H1 (cell line): ENCODE measurements around the gene DNMT3L. TPM values are rescaled to one million over a fixed set of nuclear protein-coding genes. Genes with fewer than 3 reads are reported as not detected.
A peak's percentile ranks its signal among the peaks of the same experiment; 100 is the strongest.

ENCODE experiments used
- CTCF ChIA-PET: fragments of 300-600 bp; sonication (Branson Sonifier 250); formaldehyde crosslinking; loops from one replicate; lab custom pipeline; 2021; ENCODE audit not compliant: partially characterized antibody; lab: Charles Lee
- POLR2A ChIA-PET: fragments of 300-600 bp; sonication (Branson Sonifier 250); formaldehyde crosslinking; loops from one replicate; lab custom pipeline; 2021; ENCODE audit warnings: inconsistent platforms; ENCODE audit not compliant: partially characterized antibody; lab: Charles Lee
- DNase-seq, 2 experiments: peaks; one replicate each; pipeline versions ENCODE4 v3.0.0 to v3.0.0-alpha.2; 2010 to 2022; ENCODE audit warnings: low spot score in 2 of 2, low read depth in 1 of 2, mixed read lengths in 1 of 2
- FAIRE-seq: peaks from 2 replicates; lab custom pipeline; 2011; peaks lifted over from hg19 to GRCh38; lab: Jason Lieb, UNC
- H2AFZ ChIP-seq: 2 replicates; pipeline ENCODE4 v1.8.1; 2012; ENCODE audit warnings: low read length, inconsistent platforms
- H2AK5ac ChIP-seq: 2 replicates; pipeline ENCODE4 v1.6.1; 2013; ENCODE audit warnings: low read depth, low read length
- H2BK120ac ChIP-seq: replicated peaks from 2 replicates; pipeline ENCODE3; 2013; ENCODE audit warnings: low read depth, low read length, inconsistent platforms
- H2BK12ac ChIP-seq: 2 replicates; pipeline ENCODE4 v1.6.1; 2013; ENCODE audit warnings: low read depth, low read length
- H2BK15ac ChIP-seq: 2 replicates; pipeline ENCODE4 v1.6.1; 2013; ENCODE audit warnings: low read length
- H2BK20ac ChIP-seq: 2 replicates; pipeline ENCODE4 v1.6.1; 2013; ENCODE audit warnings: low read length
- H2BK5ac ChIP-seq: 2 replicates; pipeline ENCODE4 v1.6.1; 2013; ENCODE audit warnings: low read depth, low read length
- H3K14ac ChIP-seq: 2 replicates; pipeline ENCODE4 v1.6.1; 2013; ENCODE audit warnings: inconsistent platforms; ENCODE audit not compliant: insufficient read length
- H3K18ac ChIP-seq: 2 replicates; pipeline ENCODE4 v1.6.1; 2013; ENCODE audit warnings: low read length; ENCODE audit errors: extremely low read depth
- H3K23ac ChIP-seq: 2 replicates; pipeline ENCODE4 v1.6.1; 2013; ENCODE audit warnings: inconsistent platforms; ENCODE audit not compliant: insufficient read length
- H3K23me2 ChIP-seq: 2 replicates; pipeline ENCODE4 v1.6.1; 2013; ENCODE audit warnings: low read depth, low read length
- H3K27ac ChIP-seq: 2 replicates; pipeline ENCODE4 v1.6.1; 2011; ENCODE audit warnings: low read depth, low read length, inconsistent platforms
- H3K27me3 ChIP-seq, 4 experiments: replicated peaks in 1 of 4; 1 replicate in 1 of 4; 2 replicates in 3 of 4; pipeline versions ENCODE4 v1.6.1 to v1.8.1; 2011 to 2013; ENCODE audit warnings: low read length in 3 of 4, mild to moderate bottlenecking in 3 of 4, inconsistent platforms in 2 of 4, mixed read lengths in 2 of 4, moderate library complexity in 1 of 4; ENCODE audit not compliant: control insufficient read depth in 3 of 4, insufficient read depth in 3 of 4; ENCODE audit errors: extremely low read depth in 1 of 4
- H3K36me3 ChIP-seq, 4 experiments: 2 replicates each; pipeline versions ENCODE4 v1.6.1 to v1.8.1; 2011 to 2013; ENCODE audit warnings: mild to moderate bottlenecking in 4 of 4, low read length in 3 of 4, moderate library complexity in 2 of 4, control low read depth in 1 of 4, inconsistent platforms in 1 of 4; ENCODE audit not compliant: insufficient read depth in 4 of 4, control insufficient read depth in 2 of 4
- H3K4ac ChIP-seq: replicated peaks from 2 replicates; pipeline ENCODE3; 2013; ENCODE audit warnings: low read length, low read depth, mixed read lengths, inconsistent platforms; ENCODE audit not compliant: insufficient read length
- H3K4me1 ChIP-seq, 4 experiments: replicated peaks in 1 of 4; 1 replicate in 1 of 4; 2 replicates in 3 of 4; pipeline versions ENCODE4 v1.6.1 to v1.8.1; 2011 to 2013; ENCODE audit warnings: low read length in 3 of 4, inconsistent platforms in 2 of 4, mixed read lengths in 1 of 4; ENCODE audit not compliant: insufficient read depth in 4 of 4, control insufficient read depth in 3 of 4
- H3K4me2 ChIP-seq, 2 experiments: 2 replicates each; pipeline versions ENCODE4 v1.6.1 to v1.8.1; 2011 to 2013; ENCODE audit warnings: low read depth in 2 of 2, low read length in 2 of 2, control low read depth in 1 of 2, inconsistent platforms in 1 of 2, mild to moderate bottlenecking in 1 of 2; ENCODE audit not compliant: insufficient read depth in 1 of 2
- H3K4me3 ChIP-seq, 4 experiments: fragments of 200-600, 300-600 bp in 1 of 4; sonication (generic), shearing (Covaris generic), sonication (Bioruptor Twin) in 1 of 4; 2 replicates each; pipeline versions ENCODE4 v1.5.1 to v1.8.1; 2011 to 2016; ENCODE audit warnings: low read length in 4 of 4, low read depth in 3 of 4, control low read depth in 2 of 4, inconsistent platforms in 2 of 4, mild to moderate bottlenecking in 2 of 4, mixed read lengths in 1 of 4, moderate library complexity in 1 of 4; ENCODE audit not compliant: insufficient read depth in 2 of 4; ENCODE audit errors: extremely low read depth in 1 of 4
- H3K56ac ChIP-seq: replicated peaks from 2 replicates; pipeline ENCODE3; 2013; ENCODE audit warnings: low read depth, mild to moderate bottlenecking, mixed read lengths, low read length, inconsistent platforms; ENCODE audit not compliant: insufficient read length
- H3K79me1 ChIP-seq: 2 replicates; pipeline ENCODE4 v1.6.1; 2013; ENCODE audit warnings: low read depth, low read length, control low read depth
- H3K79me2 ChIP-seq, 2 experiments: 2 replicates each; pipeline versions ENCODE4 v1.6.1 to v1.8.1; 2012 to 2013; ENCODE audit warnings: low read length in 2 of 2, mild to moderate bottlenecking in 2 of 2, inconsistent platforms in 1 of 2; ENCODE audit not compliant: insufficient read depth in 2 of 2, control insufficient read depth in 1 of 2
- H3K9ac ChIP-seq, 4 experiments: replicated peaks in 1 of 4; 1 replicate in 1 of 4; 2 replicates in 3 of 4; pipeline versions ENCODE4 v1.6.1 to v1.8.1; 2011 to 2013; ENCODE audit warnings: low read depth in 3 of 4, low read length in 3 of 4, control low read depth in 2 of 4, mild to moderate bottlenecking in 2 of 4, moderate library complexity in 2 of 4, inconsistent platforms in 1 of 4; ENCODE audit errors: extremely low read depth in 1 of 4
- H3K9me3 ChIP-seq, 2 experiments: 2 replicates each; pipeline versions ENCODE4 v1.6.1 to v1.8.1; 2012 to 2013; ENCODE audit warnings: mild to moderate bottlenecking in 2 of 2, moderate library complexity in 2 of 2, control low read depth in 1 of 2, inconsistent platforms in 1 of 2, low read depth in 1 of 2, low read length in 1 of 2, mixed read lengths in 1 of 2; ENCODE audit not compliant: insufficient read depth in 2 of 2
- H4K20me1 ChIP-seq, 2 experiments: replicated peaks in 1 of 2; 2 replicates each; pipeline versions ENCODE3 to v1.8.1; 2011 to 2013; ENCODE audit warnings: inconsistent platforms in 2 of 2, low read length in 2 of 2, mild to moderate bottlenecking in 1 of 2; ENCODE audit not compliant: insufficient read depth in 2 of 2, control insufficient read depth in 1 of 2
- H4K5ac ChIP-seq: 2 replicates; pipeline ENCODE4 v1.6.1; 2013; ENCODE audit warnings: low read length, low read depth, mixed read lengths, inconsistent platforms; ENCODE audit not compliant: insufficient read length
- H4K8ac ChIP-seq: 2 replicates; pipeline ENCODE4 v1.8.0; 2013; ENCODE audit warnings: mild to moderate bottlenecking, moderate library complexity, low read length, inconsistent platforms; ENCODE audit not compliant: insufficient read depth; ENCODE audit errors: extremely low read depth
- H4K91ac ChIP-seq: replicated peaks from 2 replicates; pipeline ENCODE3; 2013; ENCODE audit warnings: low read length, mixed read lengths, inconsistent platforms; ENCODE audit not compliant: insufficient read length
- CEBPB ChIP-seq: IDR thresholded peaks from 2 replicates; pipeline ENCODE4 v1.6.1; 2012; ENCODE audit warnings: low read depth, low read length
- CHD1 ChIP-seq: IDR thresholded peaks from 2 replicates; pipeline ENCODE4 v1.6.1; 2012; ENCODE audit warnings: low read depth, low read length, improper control_type of control experiment
- CHD2 ChIP-seq: IDR thresholded peaks from 2 replicates; pipeline ENCODE4 v1.6.1; 2012; ENCODE audit warnings: low read length, improper control_type of control experiment
- EZH2 ChIP-seq: fragments of 200-600 bp; sonication (generic); IDR thresholded peaks from 2 replicates; pipeline ENCODE4 v1.7.1; 2012; ENCODE audit warnings: low read depth, mild to moderate bottlenecking, moderate library complexity, low read length, inconsistent platforms; ENCODE audit not compliant: severe bottlenecking
- HDAC2 ChIP-seq, 2 experiments: fragments of 300-600 bp in 1 of 2; sonication (generic) in 1 of 2; IDR thresholded peaks; 2 replicates each; pipeline ENCODE4 v1.6.1; 2011 to 2012; ENCODE audit warnings: low read depth in 2 of 2, low read length in 2 of 2, mild to moderate bottlenecking in 2 of 2, moderate library complexity in 2 of 2, borderline replicate concordance in 1 of 2, inconsistent platforms in 1 of 2
- PHF8 ChIP-seq: fragments of 200-600 bp; sonication (generic); conservative IDR thresholded peaks from 2 replicates; pipeline ENCODE4 v1.7.1; 2012; ENCODE audit warnings: low read depth, mild to moderate bottlenecking, inconsistent platforms, low read length, moderate library complexity
- TAF1 ChIP-seq: IDR thresholded peaks from 2 replicates; pipeline ENCODE4 v1.6.1; 2011; ENCODE audit warnings: mild to moderate bottlenecking, low read depth, low read length
- WGBS, 2 experiments: shearing (Covaris generic) in 1 of 2; methylation state at CpG; one replicate each; pipeline versions ENCODE4 v1.1.6 to v1.1.7; 2013 to 2015; ENCODE audit warnings: low lambda C conversion rate in 2 of 2, mixed read lengths in 2 of 2, inconsistent platforms in 1 of 2, low coverage in 1 of 2, missing lambda C conversion rate in 1 of 2; ENCODE audit not compliant: insufficient replicate concordance in 2 of 2, insufficient coverage in 1 of 2, insufficient read length in 1 of 2; ENCODE audit errors: extremely low coverage in 1 of 2, missing lambda C conversion rate in 1 of 2; 5-methylcytosine and 5-hydroxymethylcytosine counted together
- polyA plus RNA-seq, 7 experiments: library from polyadenylated mRNA; depleted of rRNA in 3 of 7; stranded (reverse) in 5 of 7; unstranded in 2 of 7; fragments of >200 nt in 5 of 7; fragments of 200-250 nt in 2 of 7; gene quantifications; 1 replicate in 5 of 7; 2 replicates in 1 of 7; 4 replicates in 1 of 7; pipeline versions ENCODE4 v1.2.1 to v1.2.3, GENCODE V29; 2011 to 2013; ENCODE audit warnings: missing spikeins in 2 of 7, mixed read lengths in 2 of 7
- total RNA-seq: library from RNA; stranded (reverse); fragmentation: NEBNext Ultra II Directional; extraction: Animal tissue kit (Norgen Biotek cat#: 25700); gene quantifications from 2 replicates; pipeline ENCODE4 v1.2.1, GENCODE V29; 2021

Gene DNMT3L
- total and polyA plus RNA-seq, 2 of the 8 experiments (the other 6 are each of a cell fraction or from before 2014, with no cell fraction given): 0.06 TPM; not detected in 1

GRCh38 chr21:44286086-44286715 is 24.5 kb upstream of the DNMT3L start:
- DNase-seq (no peak), FAIRE-seq (no peak)
- Histone ChIP-seq H2BK20ac (no peak overlapping the region), H3K79me2 (no peaks in the 10 kb centered on the region), H3K56ac (no peak overlapping the region), H2BK120ac (no peak overlapping the region), H2BK15ac (no peak overlapping the region), H3K27ac (no peak overlapping the region), H3K9me3 (no peaks in the 10 kb centered on the region), H2AK5ac (no peak overlapping the region), H4K5ac (no peak overlapping the region), H3K23me2 (no peaks in the 10 kb centered on the region; the same call in 1 of the 2 replicates), H4K8ac (no peak overlapping the region), H3K4me3 (peak overlapping the region in 3 of 4 experiments; percentile 26 to 57 (median 26); a peak in 3 of 8 replicates), H3K4me1 (peaks cover 0 to 23% (median 15%) of the 10 kb centered on the region in 4 experiments; a peak in 6 of 7 replicates), H2AFZ (no peak overlapping the region), H3K14ac (no peak overlapping the region), H3K4me2 (peak overlapping the region; percentile 48 to 89; a peak in 3 of 4 replicates), H3K18ac (no peak overlapping the region), H2BK12ac (no peak overlapping the region), H4K91ac (no peak overlapping the region), H4K20me1 (no peaks in the 10 kb centered on the region), H3K4ac (no peak overlapping the region), H3K79me1 (no peaks in the 10 kb centered on the region), H3K27me3 (peaks cover 0 to 28% (median 17%) of the 10 kb centered on the region in 4 experiments; a peak in 5 of 7 replicates), H2BK5ac (no peak overlapping the region), H3K23ac (no peak overlapping the region), H3K9ac (no peak overlapping the region), H3K36me3 (no peaks in the 10 kb centered on the region)
- ChIA-PET CTCF (interaction anchor here (3.4 to 5.3 kb wide), 2 partner anchors 10 to 18 kb away, joined by 11 to 53 read pairs; no protein-coding TSS in a partner anchor), POLR2A (no interaction called here)
- TF ChIP-seq CHD2 (no peak), CEBPB (no peak), EZH2 (no peak), TAF1 (no peak), PHF8 (no peak), HDAC2 (IDR thresholded peaks at IDR 0.05; ENCODE audit: borderline replicate concordance in 1 of 2, low read depth in 2 of 2, low read length in 2 of 2) (no peak), CHD1 (no peak)
- 80% methylated on average over 9 of the region's 21 CpGs; no CpG with 5 or more reads in 1 of the 2 experiments for WGBS, 2 experiments
